GM03348 (cell line): Measurements from ENCODE around the gene ERBB2.
"Not testable (repeated sequence)": the region's sequence is repeated elsewhere in the genome, so short reads cannot be mapped to it uniquely, and the experiment has no call there.

Experiments used
- DNase-seq: peaks from one replicate; pipeline ENCODE4 v3.0.0; 2012; ENCODE audit warnings: low spot score

The ERBB2 gene

GRCh38 chr17:39703913-39704312 lies 4.0 kb downstream of the ERBB2 start:
- no peak for DNase-seq

GRCh38 chr17:39704821-39705551 lies 5.1 kb downstream of the ERBB2 start:
- DNase-seq: peak; percentile 45

- DNase-seq: no peak
Measured at GRCh38 chr17:39705786-39706348, 6.0 kb downstream of the ERBB2 start.

GRCh38 chr17:39706383-39706782 lies 6.5 kb downstream of the ERBB2 start:
- DNase-seq: no peak

- no peak for DNase-seq
Measured at GRCh38 chr17:39706921-39707337, 7.1 kb downstream of the ERBB2 start.

GRCh38 chr17:39709319-39709997 lies 9.6 kb downstream of the ERBB2 start:
- DNase-seq: no peak

GRCh38 chr17:39709998-39710964 lies 10.4 kb downstream of the ERBB2 start:
- no peak for DNase-seq

- DNase-seq: not testable (repeated sequence)
Measured at GRCh38 chr17:39711071-39711470, 11.2 kb downstream of the ERBB2 start.

GRCh38 chr17:39711851-39712250 lies 12.0 kb downstream of the ERBB2 start:
- DNase-seq: no peak

- DNase-seq: no peak
Measured at GRCh38 chr17:39714234-39714633, 14.4 kb downstream of the ERBB2 start.

- no peak for DNase-seq
Measured at GRCh38 chr17:39715375-39716072, 15.7 kb downstream of the ERBB2 start.

- DNase-seq: no peak
Measured at GRCh38 chr17:39716073-39716818, 16.4 kb downstream of the ERBB2 start.

GRCh38 chr17:39716879-39717536 lies 17.1 kb downstream of the ERBB2 start:
- DNase-seq: no peak

GRCh38 chr17:39717660-39718059 lies 17.8 kb downstream of the ERBB2 start:
- no peak for DNase-seq

- DNase-seq: no peak
Measured at GRCh38 chr17:39719563-39720355, 19.9 kb downstream of the ERBB2 start.

GRCh38 chr17:39722104-39722503 lies 22.2 kb downstream of the ERBB2 start:
- no peak for DNase-seq

GRCh38 chr17:39722965-39723848 lies 23.3 kb downstream of the ERBB2 start:
- no peak for DNase-seq

- DNase-seq: no peak
Measured at GRCh38 chr17:39724731-39725130, 24.9 kb downstream of the ERBB2 start.
